GM18520 (cell line): ENCODE measurements around the gene PEX11G.

Source experiments
- ATAC-seq: cut with Tn5 transposase; IDR thresholded peaks from one replicate; pipeline ENCODE4 v1.9.1; 2021; ENCODE audit not compliant: unreplicated experiment

PEX11G gene

DNA sequence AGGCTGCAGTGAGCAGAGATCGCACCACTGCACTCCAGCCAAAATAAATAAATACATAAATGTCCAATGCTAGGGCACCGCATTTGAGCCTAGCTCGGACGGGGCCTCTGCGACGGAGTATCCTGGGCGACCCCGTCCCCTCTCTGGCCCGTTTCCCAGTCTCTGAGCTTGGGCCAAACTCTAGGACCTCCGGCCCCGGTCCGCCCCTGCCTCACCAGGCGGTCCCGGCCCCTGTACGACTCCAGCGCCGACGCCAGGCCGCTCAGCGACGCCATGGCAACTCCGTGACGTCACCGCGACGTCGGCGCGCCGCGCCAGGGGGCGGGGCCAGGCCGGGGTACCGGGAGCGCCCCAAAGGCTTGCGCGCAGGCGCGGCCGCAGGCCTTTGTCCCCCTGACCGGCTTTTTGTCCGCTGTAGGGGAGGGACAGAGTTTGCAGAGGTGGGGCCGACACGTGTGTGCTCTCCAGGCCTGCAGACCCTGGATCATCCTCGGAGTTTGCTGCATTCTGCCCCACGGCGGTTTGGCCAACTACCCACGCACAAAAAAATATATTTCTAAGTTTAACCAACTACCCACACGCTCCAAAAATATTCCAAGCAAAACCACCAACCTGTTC is at the start of gene PEX11G:
Gene PEX11G (minus strand): TSS at position 300 of the 618 bp plus-strand sequence. CDS start 25 bp downstream, at position 275.
- no peak for ATAC-seq

DNA sequence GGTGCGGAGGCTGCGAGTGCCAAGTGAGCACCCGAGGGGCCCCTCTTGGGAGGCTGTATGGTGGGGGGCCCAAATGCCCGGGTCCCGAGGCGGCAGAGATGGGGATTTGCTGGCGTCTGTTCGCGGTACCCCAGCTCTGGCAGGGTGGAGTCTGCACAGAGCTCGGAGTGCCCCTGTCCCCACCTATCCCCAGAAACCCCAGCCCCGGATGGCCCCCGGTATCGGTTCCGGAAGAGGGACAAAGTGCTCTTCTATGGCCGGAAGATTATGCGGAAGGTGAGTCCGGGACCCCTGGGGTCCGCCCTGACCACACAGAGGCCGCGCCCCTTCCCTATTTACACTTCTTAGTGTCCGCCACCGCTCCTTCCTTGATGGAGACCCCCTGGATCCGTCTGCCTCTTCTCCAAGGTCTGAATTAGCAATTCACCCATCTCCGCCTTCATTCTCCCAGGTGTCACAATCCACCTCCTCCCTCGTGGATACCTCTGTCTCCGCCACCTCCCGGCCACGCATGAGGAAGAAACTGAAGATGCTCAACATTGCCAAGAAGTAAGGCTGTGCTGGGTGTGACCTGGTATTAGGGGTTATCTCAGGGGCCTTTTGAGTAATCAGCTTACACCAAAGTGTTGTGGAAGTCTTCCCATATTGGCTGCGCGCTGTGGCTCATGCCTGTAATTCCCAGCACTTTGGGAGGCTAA is 47.3 kb upstream of the PEX11G start:
- no peak for ATAC-seq

DNA sequence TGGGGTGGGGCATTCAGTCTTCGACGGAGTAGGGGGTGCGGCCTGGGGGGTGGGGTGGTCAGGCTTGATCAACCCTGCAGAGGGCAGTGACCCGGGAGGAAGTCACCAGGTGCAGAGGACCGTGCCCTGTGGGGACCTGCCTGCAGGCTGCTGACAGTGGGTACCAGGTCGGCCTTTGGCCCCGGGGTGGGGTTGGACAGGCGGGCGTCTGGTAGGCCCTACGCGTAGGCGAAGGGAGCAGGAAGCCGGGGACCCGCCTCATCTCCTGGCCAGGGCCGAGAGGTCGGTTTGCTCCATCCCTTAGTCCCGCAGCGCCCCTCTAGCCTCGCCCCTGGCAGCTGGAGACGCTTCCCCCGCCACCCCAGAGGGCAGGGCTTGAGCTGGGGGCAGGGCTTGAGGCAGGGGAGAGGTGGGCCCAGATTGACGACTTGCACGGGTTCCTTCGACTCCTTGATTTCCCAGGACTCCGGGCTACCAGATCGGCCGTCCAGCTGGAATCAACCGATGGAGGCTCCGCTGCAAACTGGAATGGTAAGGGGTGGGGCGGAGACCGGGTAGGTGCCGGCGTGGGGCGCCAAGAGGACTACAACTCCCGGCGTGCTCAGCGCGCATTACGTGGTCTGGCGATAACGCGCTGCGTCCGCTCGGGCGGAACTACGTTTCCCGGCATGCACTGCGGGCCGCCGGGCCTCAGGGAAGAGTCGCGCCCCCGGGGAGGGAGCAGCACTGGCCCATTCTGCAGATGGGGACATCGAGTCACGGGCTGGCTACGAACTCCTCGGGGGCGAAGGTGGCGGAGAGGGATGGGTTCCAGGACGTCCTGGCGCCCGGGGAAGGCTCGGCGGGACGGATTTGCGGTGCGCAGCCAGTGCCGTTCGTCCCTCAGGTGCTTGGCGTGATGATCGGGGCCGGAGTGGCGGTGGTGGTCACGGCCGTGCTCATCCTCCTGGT is 46.5 kb upstream of the PEX11G start, which contains the start of gene PNPLA6:
Gene PNPLA6 (plus strand): TSS at position 671 of the 951 bp plus-strand sequence. CDS start 72 bp downstream, at position 743.
- ATAC-seq, result peak; percentile 68

DNA sequence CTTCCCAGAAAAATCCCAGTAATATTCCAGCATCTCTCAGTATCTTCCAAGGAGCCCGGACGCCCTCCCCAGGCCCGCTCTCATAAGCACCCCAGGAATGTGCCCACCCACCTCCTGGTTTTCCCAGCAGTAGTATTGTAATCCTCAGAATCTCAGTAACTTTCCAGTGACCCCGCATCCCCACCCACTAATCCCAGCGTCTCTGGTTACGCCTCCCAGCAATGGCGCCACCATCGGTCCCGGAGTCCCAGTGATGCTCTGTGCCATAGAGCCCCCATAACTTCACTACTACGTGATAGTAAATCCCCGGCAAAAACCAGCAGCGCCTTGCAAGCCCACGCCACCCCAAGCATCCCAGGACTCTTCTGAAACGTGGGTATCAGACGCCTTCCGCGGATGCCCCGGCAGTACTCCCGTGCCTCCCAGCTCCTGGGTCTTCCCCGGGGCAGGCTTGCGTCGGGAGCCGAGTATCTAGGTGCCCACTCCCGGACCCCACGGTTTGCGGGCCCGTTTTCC is 45.8 kb upstream of the PEX11G start:
- no peak for ATAC-seq

DNA sequence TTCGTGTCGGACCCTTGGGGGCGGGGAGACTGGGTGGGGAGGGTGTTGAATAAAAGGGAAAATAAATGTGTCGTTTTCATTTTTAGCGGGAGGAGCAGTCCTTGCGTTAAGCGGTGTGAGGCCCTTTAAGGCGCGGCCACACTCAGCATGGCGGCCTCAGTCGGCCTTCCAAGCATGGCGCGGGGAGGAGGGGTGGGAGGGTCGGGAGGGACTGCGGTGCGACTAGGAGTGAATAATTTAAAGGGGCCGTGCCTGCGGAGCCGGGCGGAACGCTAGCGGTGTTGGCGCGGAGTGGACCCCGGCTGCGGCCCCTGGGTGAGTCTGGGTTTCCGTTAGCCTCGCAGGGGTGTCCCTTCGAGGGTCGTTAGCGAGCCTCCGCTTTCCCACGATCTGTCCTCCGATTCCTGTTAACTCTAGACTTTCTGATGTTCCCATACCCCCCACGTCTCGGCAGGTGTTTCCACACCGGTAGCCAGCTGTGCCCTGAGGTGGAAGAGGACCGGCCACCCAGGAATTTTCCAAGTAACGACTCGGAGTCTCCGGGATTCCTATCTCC is 45.2 kb upstream of the PEX11G start:
- ATAC-seq, result no peak

DNA sequence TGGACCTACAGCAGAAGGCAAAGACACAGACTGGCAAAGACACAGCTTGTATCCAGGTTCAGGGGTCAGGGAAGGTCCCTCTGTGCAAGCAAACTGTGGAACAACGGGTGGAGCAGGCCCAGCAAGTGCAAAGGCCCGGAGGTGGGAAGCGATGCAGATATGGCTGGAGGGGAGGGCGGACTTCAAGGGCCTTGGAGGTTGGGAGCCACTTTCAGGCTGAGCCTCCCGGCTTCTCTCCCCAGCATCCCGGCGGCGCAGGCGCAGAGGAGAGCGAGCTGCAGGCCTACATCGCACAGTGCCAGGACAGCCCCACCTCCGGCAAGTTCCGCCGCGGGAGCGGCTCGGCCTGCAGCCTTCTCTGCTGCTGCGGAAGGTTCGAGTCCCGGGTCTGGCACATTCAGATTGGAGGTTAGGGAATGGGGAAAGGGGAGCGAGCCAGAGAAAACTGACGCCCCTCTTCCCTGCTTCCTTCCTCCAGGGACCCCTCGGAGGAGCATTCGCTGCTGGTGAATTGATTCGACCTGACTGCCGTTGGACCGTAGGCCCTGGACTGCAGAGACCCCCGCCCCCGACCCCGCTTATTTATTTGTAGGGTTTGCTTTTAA is 44.5 kb upstream of the PEX11G start:
- ATAC-seq, result no peak

DNA sequence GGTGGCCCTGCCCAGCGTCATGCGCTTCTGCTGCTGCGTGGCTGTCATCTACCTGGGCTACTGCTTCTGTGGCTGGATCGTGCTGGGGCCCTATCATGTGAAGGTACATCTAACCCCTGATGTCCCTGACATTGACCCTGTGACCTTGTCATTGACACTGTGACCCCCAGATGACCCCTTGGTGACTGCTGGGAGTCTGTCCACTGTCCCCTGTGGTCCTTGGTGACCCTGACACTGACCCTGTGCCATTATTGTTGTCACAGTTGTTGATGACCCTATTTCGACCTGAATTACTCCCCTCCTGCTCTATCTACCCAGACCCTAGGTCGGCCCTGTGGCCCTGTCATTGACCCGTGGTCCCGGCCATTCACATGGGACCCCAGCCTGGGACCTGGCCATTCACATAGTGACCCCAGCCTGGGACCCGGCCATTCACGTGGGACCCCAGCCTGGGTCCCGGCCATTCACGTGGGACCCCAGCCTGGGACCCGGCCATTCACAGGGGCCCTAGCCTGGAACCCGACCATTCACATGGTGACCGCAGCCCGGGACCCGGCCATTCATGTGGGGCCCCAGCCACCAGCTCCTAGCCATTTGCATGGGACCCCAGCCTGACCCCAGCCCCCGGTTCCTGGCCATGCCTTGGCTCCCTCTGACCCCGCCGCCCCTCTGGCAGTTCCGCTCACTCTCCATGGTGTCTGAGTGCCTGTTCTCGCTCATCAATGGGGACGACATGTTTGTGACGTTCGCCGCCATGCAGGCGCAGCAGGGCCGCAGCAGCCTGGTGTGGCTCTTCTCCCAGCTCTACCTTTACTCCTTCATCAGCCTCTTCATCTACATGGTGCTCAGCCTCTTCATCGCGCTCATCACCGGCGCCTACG is 41.0 kb upstream of the PEX11G start:
- ATAC-seq, result no peak

DNA sequence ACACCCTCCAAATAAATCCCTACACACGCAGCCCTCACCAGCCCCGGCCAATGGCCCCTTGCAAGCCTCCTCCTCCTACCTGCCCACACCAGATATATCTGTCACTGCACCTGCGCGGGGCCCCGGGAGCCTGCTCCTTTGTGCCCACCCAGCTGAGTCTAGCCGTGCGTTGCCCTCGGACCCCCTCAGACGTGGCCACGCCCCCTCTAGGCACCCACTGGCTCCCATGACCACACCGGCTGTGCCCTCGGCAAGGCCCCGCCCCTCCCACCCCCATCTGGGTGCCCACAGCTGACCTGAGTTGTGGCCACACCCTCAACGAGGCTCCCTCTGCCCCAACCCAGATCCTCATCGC is 40.4 kb upstream of the PEX11G start:
- no peak for ATAC-seq

DNA sequence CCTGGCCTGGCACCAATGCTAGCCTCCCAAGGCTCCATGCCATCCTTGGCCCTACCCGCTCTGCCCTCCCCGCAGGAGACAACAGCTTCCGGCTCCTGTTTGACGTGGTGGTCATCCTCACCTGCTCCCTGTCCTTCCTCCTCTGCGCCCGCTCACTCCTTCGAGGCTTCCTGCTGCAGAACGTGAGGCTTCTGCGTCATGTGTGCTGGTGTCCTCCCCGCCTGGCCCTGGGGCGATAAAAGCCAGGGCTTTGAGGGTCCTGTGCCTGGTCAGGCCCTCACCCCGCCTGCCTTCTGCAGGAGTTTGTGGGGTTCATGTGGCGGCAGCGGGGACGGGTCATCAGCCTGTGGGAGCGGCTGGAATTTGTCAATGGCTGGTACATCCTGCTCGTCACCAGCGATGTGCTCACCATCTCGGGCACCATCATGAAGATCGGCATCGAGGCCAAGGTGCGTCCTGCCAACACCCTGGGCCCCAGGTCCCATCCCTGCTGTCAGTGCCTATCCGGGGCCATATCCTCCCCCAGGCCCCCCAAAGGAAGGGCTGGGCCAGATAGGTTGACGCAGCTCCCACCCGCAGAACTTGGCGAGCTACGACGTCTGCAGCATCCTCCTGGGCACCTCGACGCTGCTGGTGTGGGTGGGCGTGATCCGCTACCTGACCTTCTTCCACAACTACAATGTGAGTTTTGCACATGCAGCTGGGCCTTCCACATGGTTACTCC is 39.8 kb upstream of the PEX11G start:
- no peak for ATAC-seq

DNA sequence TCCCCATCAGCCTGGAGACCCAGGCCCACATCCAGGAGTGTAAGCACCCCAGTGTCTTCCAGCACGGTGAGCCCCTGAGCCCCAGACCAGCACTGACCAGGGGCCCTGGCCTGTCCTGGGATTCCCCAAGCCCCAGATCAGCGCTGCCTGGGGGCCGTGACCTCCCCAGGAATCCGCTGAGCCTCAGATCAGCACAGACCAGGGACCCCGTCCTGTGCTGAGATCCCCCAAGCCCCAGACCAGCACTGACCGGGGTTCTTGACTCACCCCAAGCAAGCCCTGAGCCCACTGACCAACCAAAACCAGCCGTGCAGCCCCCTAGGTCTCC is 39.3 kb upstream of the PEX11G start:
- ATAC-seq, result no peak

DNA sequence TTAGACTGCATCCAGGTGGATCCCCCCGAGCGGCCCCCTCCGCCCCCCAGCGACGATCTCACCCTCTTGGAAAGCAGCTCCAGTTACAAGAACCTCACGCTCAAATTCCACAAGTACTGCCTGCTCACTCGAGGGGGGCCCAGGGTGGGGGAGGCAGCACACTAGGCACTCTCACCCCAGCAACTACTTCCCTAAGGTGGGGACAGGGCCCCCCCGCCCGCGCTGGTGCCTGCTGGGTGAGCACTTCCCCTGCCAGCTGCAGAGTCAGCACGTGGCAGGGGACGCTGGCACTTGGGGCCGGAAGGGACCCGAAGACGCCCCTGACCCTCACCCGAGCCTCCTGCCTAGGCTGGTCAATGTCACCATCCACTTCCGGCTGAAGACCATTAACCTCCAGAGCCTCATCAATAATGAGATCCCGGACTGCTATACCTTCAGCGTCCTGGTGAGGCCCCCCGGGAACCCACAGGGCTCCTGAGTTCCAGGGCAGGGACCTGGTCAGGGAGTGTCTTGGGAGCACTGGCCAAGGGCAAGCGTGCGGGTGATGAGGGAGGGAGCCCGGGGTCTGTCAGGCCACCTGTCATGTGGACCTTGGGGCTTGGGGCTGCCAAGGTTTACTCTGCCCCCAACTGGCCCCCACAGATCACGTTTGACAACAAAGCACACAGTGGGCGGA is 38.8 kb upstream of the PEX11G start:
- ATAC-seq, result no peak

DNA sequence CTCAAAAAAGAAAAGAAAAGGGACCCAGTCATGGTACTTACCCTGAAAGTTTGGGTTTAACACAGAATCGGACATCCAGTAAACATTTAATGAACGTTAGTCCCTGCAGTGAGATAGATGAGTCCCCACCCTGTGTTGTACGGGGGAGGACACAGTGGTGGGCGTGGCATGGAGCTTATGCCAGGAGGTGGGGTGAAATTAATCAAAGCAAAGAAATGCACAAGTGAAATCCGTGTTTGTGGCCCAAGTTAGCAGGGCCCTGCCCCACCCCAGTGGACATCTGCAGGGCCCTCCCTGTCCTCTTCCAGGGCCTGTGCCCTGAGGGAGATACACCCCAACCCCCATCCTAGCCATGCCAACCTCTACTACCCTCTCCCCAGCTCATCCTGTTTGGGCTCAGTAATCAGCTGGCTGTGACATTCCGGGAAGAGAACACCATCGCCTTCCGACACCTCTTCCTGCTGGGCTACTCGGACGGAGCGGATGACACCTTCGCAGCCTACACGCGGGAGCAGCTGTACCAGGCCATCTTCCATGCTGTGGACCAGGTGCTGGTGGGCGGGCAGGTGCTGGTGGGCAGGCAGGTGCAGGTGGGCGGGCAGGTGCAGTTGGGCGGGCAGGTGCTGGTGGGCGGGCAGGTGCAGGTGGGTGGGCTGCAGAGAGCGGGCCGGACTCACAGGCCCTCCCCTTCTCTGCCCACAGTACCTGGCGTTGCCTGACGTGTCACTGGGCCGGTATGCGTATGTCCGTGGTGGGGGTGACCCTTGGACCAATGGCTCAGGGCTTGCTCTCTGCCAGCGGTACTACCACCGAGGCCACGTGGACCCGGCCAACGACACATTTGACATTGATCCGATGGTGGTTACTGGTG is 37.5 kb upstream of the PEX11G start:
- no peak for ATAC-seq

DNA sequence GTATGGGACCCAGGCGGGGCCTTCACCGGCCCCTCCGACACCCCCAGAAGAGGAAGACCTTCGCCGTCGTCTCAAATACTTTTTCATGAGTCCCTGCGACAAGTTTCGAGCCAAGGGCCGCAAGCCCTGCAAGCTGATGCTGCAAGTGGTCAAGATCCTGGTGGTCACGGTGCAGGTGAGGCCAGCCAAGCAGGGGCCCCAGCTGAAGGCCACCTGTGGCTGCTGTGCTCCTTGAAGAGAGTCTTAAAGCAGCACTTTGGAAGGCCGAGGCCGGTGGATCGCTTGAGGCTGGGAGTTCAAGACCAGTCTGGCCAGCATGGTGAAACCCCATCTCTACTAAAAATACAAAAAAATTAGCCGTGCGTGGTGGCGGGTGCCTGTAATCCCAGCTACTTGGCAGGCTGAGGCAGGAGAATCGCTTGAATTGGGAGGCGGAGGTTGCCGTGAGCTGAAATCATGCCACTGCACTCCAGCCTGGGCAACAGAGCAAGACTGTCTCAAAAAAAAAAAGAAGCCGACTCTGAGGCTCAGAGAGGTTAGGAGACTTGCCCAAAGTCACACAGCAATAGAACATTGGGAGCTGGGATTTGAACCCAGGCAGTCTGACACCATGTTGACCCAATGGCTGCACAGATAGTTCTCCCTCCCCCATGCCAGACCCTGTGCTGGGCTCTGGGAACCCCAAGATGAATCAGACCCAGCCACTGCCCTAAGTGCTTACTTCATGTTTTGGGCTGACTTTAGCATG is 36.3 kb upstream of the PEX11G start:
- no peak for ATAC-seq

DNA sequence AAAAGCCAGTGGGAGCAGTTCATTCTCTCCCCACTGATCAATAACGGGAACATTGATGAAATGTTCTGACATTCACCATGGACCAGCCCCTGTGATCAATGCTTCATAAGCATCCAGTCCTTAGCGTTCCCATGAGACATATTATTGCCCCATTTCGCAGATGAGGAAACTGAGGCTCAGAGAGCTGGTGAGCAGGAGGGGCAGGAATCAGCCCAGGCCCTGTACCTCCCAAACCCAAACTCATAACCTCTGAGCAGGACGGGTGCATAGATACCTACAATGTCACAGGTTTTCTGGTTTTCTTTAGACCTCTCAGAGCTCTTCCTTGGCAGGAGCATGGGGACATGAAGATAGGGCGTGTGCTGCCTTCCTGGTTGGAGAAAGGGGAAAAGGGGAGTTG is 35.7 kb upstream of the PEX11G start:
- no peak for ATAC-seq

DNA sequence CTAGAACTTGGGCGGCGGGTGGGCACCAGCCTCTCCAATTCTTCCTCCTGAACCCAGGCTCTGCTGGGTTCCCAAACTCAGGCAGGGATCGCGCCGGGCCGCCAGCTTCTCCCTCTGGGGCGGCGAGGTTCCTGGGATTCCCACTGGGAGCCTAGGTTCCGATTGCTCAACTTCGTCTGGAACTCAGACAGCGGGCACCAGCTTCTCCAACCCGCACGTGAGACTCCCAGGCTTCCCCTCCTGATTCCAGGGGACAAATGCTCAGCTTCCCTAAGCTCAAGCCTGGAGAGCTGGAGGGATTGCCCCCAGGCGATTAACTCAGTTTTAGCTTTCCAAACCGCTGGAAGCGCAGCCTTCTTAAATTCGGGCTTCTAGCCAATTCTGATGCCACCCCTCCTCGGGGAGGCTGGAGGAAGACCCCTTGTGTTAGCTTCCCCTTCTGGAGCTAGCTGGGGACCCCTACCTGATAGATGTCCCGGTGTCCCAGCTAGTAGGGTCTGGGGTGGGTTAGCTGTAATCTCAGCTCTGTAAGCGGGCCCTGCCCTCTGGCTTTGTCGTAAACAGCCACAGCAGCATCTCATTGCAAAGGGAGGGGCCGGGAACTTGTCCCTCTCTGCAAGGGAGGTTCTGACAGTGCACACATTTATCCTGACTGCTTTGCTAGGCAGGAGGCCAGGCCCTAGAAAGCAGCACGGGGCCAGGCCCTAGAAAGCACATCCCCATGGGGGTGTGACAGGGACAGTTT is 34.3 kb upstream of the PEX11G start:
- ATAC-seq, result no peak
